Ishikawa (cell line): ENCODE results near the gene CDC20.

Experiments
- CEBPB ChIP-seq: IDR thresholded peaks from 2 replicates; pipeline ENCODE4 v1.6.1; 2012
- CREB1 ChIP-seq: IDR thresholded peaks from 2 replicates; pipeline ENCODE4 v1.6.1; 2012; ENCODE audit warnings: low read depth
- EGR1 ChIP-seq: IDR thresholded peaks from 2 replicates; pipeline ENCODE4 v1.6.1; 2012
- EP300 ChIP-seq: IDR thresholded peaks from 2 replicates; pipeline ENCODE4 v1.6.1; 2012; ENCODE audit warnings: borderline replicate concordance
- FOXM1 ChIP-seq: IDR thresholded peaks from 2 replicates; pipeline ENCODE4 v1.6.1; 2012; ENCODE audit warnings: low read depth, borderline replicate concordance
- NFIC ChIP-seq: IDR thresholded peaks from 2 replicates; pipeline ENCODE4 v1.6.1; 2012
- RAD21 ChIP-seq: IDR thresholded peaks from 2 replicates; pipeline ENCODE4 v1.6.1; 2012; ENCODE audit warnings: low read depth
- TAF1 ChIP-seq: IDR thresholded peaks from 2 replicates; pipeline ENCODE4 v1.6.1; 2012; ENCODE audit warnings: low read depth, mild to moderate bottlenecking
- TCF12 ChIP-seq: IDR thresholded peaks from 2 replicates; pipeline ENCODE4 v1.6.1; 2012; ENCODE audit warnings: low read depth
- TEAD4 ChIP-seq: IDR thresholded peaks from 2 replicates; pipeline ENCODE4 v1.6.1; 2012
- YY1 ChIP-seq: IDR thresholded peaks from 2 replicates; pipeline ENCODE4 v1.6.1; 2012; ENCODE audit warnings: low read depth
- ZBTB7A ChIP-seq: IDR thresholded peaks from 2 replicates; pipeline ENCODE4 v1.6.1; 2012; ENCODE audit warnings: low read depth
- TF ChIP-seq, protein P1 (sequence below): IDR thresholded peaks from 2 replicates; pipeline ENCODE4 v1.6.1; 2012
- TF ChIP-seq, protein P2 (sequence below): IDR thresholded peaks from 2 replicates; pipeline ENCODE4 v1.6.1; 2012; ENCODE audit warnings: low read depth, mild to moderate bottlenecking
- TF ChIP-seq, protein P3 (sequence below): IDR thresholded peaks from 2 replicates; pipeline ENCODE4 v1.6.1; 2012

The CDC20 gene

DNA sequence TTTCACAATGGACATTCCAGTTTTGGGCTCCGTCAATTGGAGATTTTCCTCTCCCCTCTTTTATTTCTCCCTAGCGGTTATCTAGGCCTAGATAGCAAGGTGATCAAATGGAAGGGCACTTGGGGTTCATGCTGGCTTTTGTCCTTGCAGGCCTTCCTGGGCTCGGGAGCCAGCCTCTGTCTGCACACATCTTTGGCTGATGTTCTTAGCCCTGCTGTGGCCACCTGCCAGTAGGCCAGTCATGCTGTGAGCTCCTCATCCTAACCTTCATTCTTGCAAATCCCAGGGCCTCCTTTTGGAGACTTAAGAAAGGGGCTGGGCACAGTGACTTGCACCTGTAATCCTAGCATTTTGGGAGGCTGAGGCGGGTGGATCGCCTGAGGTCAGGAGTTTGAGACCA lies 44.5 kb upstream of the CDC20 start:
- no peak for TF ChIP-seq EP300
- TF ChIP-seq, protein P1, sequence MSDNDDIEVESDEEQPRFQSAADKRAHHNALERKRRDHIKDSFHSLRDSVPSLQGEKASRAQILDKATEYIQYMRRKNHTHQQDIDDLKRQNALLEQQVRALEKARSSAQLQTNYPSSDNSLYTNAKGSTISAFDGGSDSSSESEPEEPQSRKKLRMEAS: no peak
- no peak for TF ChIP-seq TAF1
- no peak for TF ChIP-seq NFIC
- no peak for TF ChIP-seq CEBPB
- TF ChIP-seq FOXM1: no peak

DNA sequence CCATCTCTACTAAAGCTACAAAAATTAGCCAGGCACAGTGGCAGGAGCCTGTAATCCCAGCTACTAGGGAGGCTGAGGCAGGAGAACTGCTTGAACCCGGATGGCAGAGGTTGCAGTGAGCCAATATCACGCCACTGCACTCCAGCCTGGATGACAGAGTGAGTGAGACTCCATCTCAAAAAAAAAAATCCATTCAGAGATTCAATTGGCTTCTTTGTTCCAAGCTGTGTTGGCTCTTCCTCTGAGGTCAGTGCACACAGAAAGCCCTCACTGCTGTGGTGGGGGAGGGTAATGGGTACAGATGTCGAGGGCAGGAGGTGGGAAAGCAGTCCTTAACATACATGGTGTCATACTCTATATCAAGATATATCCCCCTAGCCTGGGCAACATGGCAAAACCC lies 43.3 kb upstream of the CDC20 start:
- no peak for TF ChIP-seq NFIC
- TF ChIP-seq, protein P2, sequence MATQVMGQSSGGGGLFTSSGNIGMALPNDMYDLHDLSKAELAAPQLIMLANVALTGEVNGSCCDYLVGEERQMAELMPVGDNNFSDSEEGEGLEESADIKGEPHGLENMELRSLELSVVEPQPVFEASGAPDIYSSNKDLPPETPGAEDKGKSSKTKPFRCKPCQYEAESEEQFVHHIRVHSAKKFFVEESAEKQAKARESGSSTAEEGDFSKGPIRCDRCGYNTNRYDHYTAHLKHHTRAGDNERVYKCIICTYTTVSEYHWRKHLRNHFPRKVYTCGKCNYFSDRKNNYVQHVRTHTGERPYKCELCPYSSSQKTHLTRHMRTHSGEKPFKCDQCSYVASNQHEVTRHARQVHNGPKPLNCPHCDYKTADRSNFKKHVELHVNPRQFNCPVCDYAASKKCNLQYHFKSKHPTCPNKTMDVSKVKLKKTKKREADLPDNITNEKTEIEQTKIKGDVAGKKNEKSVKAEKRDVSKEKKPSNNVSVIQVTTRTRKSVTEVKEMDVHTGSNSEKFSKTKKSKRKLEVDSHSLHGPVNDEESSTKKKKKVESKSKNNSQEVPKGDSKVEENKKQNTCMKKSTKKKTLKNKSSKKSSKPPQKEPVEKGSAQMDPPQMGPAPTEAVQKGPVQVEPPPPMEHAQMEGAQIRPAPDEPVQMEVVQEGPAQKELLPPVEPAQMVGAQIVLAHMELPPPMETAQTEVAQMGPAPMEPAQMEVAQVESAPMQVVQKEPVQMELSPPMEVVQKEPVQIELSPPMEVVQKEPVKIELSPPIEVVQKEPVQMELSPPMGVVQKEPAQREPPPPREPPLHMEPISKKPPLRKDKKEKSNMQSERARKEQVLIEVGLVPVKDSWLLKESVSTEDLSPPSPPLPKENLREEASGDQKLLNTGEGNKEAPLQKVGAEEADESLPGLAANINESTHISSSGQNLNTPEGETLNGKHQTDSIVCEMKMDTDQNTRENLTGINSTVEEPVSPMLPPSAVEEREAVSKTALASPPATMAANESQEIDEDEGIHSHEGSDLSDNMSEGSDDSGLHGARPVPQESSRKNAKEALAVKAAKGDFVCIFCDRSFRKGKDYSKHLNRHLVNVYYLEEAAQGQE: no peak
- TF ChIP-seq, protein P1: no peak
- no peak for TF ChIP-seq TAF1
- TF ChIP-seq EP300: no peak
- no peak for TF ChIP-seq CEBPB

DNA sequence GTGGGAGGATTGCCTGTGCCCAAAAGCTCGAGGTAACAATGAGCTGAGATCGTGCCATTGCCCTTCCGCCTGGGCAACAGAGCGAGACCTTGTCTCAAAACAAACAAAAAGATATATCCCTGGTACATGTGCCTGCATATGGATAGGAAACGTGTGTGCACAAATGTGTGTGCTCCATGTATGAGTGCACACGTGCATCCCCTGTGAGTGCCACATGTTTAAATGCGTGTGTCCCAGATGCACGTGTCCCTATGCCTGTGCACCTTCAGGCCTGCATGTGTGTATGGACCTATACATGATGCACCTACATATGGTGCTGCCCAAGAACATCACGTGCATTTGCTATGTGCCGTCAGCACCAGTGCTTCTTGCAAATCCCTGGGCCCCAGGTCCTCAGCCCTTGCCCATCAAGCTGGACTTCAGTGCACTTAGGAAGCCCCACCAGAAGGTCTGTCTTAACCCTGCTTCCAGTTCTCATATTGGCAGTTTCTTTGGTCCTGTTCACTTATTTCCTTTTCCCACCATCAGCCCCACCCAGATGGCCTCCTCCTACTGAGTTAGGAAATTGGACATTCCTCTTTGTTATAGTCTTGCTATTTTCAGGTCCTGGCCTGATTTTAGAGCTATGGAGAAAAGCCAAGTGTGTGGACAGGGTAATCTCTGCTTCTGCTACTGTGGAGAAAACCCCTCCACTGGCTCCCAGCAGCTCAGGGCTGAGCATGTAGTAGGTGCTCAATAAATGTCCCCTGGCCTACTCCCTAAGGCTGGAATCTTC lies 42.6 kb upstream of the CDC20 start:
- TF ChIP-seq, protein P2: no peak
- TF ChIP-seq, protein P1: no peak
- TF ChIP-seq TCF12 (no peak), RAD21 (no peak), CREB1 (no peak), EGR1 (no peak), TEAD4 (no peak), NFIC (no peak), EP300 (no peak), TAF1 (no peak), FOXM1 (no peak), CEBPB (no peak), YY1 (no peak), ZBTB7A (no peak)
- TF ChIP-seq, protein P3, sequence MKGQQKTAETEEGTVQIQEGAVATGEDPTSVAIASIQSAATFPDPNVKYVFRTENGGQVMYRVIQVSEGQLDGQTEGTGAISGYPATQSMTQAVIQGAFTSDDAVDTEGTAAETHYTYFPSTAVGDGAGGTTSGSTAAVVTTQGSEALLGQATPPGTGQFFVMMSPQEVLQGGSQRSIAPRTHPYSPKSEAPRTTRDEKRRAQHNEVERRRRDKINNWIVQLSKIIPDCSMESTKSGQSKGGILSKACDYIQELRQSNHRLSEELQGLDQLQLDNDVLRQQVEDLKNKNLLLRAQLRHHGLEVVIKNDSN: no peak

DNA sequence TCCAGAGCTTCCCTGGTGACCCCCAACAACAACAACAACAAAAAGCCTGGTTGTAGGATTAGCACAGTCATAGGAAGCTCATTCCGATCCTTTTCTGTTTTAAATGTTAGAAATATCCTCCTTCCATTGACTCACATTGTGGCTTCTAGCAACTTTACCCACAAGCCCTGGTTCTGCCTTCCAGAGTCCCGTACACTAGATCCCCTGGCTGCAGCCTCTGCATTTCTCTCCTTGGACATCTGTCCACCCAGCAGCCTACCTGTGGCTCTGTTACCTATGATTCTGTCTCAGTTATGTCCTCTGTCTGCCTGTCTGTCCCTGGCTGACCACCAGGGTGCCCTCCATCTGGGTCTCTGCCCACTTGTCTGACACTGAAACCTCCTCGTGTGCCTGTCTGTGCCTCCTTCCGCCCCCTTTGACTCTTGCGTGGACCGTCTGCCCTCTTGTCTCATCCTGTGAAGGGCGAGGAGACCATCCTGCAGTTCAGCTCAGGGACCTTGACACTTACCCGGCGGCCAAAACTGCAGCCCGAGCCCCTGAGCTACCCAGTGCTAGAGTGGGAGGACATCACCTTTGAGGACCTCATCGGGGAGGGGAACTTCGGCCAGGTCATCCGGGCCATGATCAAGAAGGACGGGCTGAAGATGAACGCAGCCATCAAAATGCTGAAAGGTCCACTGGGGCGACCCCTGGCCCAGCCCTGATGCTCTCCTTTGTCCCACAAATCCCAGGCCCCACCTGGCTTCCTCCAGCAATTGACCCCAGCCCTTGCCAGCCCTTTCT lies 41.9 kb upstream of the CDC20 start:
- TF ChIP-seq EGR1 (no peak), TEAD4 (no peak)

DNA sequence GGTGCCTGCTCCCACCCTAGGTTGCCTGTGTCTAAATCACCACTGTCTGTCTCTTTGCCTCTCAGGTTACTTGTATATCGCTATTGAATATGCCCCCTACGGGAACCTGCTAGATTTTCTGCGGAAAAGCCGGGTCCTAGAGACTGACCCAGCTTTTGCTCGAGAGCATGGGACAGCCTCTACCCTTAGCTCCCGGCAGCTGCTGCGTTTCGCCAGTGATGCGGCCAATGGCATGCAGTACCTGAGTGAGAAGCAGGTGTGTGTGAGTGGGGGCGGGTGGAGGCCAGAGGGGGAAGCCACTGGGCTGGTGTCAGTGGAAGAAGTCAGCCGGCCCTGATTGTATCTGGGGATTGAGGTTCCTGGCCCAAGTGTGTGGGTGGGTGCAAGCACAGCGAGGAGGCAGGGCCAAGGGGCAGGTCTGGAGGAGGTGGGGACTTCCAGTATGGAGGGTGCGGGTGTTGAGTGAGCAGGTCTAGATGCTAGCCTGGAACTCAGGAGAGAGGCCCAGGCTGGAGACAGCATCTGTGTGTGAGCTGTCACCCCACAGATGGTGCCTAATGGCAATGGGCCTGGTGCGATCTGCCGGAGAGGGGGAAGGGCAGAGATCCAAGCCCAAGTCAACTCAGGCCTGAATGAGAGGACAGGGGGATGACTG lies 40.8 kb upstream of the CDC20 start:
- TF ChIP-seq FOXM1: no peak
- no peak for TF ChIP-seq EGR1
- TF ChIP-seq CEBPB: no peak
- TF ChIP-seq, protein P2: no peak
- TF ChIP-seq, protein P3: no peak
- TF ChIP-seq, protein P1: no peak
- no peak for TF ChIP-seq TAF1
- TF ChIP-seq EP300: no peak
- no peak for TF ChIP-seq NFIC
- no peak for TF ChIP-seq TCF12
- no peak for TF ChIP-seq YY1
- no peak for TF ChIP-seq CREB1
- TF ChIP-seq RAD21: no peak
- TF ChIP-seq TEAD4: no peak
- no peak for TF ChIP-seq ZBTB7A
